PC-9 (cell line): ENCODE measurements around the gene MED27.

Experiments
- CTCF ChIP-seq: fragments of 200-600 bp; sonication (generic); conservative IDR thresholded peaks from 2 replicates; pipeline ENCODE4 v1.6.1; 2017; ENCODE audit warnings: mixed run types, antibody characterized with exemption, mild to moderate bottlenecking, moderate library complexity
- EZH2 ChIP-seq: fragments of 200-600 bp; sonication (generic); IDR thresholded peaks from 2 replicates; pipeline ENCODE4 v1.8.0; 2017; ENCODE audit warnings: antibody characterized with exemption, low read depth

- TF ChIP-seq CTCF = no peak
- no peak for TF ChIP-seq EZH2
Measured at GRCh38 chr9:132094314-132094791, 14.7 kb upstream of the MED27 start.
